Activated CD4-positive, alpha-beta T cell treated with anti-CD3 and anti-CD28 coated beads, Interleukin-2, Interleukin-4, amounts not matched to agents 100 ng/mL and 50 ng/mL, durations not matched to agents 16 hours and 8 hours (primary cell): ENCODE results near the gene DENND6B.
"Not testable (repeated sequence)": the region's sequence is repeated elsewhere in the genome, so short reads cannot be mapped to it uniquely, and the experiment has no call there.

Experiments
- DNase-seq: peaks from one replicate; pipeline ENCODE4 v3.0.0-alpha.2; 2020; ENCODE audit warnings: low spot score

DENND6B gene

DNA sequence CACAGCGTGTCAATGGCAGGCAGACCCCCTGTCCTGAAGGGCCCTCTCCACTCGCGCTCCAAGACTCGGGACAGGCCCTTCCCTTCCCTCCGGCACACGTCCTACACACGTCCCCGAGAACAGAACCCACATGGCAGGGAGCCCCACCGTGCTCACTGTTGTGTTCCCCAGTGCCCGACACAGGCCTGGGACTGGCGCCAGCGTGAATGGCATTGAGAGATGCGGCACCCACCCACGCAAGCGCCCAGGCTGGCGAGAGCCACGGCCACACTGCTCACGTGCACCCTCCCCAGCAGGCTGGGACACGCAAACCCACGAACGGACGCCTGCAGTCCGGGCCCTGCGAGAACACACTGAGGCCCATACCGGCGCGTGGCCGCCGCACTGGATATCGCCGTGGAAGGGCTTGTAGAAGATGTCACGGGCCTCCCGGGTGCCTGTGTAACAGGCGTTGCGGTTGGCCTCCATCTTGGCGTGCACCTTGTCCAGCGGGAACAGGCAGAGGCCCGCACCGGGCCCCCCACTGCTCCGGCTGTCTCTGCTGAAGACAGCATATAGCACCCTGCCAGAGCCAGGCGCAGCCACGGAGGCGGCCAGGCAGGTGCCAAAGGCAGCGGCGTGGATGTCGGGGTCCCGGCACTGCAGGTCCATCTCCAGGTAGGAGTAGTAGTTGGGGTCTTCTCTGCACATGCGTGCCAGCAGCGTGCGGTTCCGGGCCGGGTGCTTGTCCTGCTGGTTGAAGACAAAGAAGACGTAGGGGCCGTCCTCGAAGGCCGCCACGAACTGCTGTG, 37.5 kb downstream of the DENND6B start:
- DNase-seq = no peak

DNA sequence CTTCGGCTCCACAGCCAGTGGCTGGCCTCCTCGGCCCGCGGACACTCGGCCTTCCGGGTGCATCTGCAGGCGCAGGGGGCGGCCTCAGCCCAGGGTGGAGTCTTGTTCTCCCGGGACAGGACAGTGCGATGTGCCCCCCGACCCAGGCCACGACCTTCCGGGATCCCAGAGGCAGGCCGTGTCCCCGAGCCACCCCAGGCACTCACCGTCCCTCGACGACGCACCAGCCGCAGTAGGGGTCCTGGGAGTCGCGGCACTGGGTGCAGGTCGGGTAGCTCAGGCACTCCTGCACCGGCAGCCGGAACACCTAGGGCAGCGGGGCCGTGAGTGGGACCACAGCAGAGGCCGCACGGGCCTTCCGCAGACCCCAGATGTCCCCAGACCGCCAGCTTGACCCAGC, 39.1 kb downstream of the DENND6B start:
- DNase-seq = no peak

DNA sequence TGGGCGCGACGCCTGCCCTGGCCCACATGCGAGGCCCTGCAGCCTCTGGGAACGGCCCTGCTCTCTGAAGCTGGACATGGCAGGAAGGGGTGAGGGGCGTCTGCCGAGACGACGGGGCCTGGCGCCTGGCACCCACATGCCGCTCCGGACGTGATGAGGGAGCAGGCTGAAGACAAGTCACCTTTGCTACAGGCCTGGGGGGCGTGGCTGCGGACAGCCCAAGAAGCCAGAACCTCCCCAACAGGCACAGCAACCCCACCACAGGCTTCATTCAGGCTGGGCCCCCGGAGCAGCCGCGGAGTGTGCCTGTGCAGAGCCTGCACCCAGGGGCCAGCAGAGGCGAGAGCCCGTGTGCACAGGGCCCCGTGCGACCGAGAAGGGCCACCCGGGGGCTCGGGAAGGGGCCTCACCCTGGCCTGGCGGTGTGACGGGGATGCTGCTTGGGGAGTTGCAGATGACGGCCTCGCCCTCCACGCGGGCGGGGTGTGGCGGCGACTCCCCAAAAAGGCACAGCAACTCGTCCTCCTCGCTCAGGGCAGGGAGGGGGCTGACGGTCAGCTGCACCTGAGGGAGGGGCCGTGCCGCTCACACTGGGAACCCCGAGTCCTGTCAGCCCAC, 40.0 kb downstream of the DENND6B start:
- DNase-seq = no peak

DNA sequence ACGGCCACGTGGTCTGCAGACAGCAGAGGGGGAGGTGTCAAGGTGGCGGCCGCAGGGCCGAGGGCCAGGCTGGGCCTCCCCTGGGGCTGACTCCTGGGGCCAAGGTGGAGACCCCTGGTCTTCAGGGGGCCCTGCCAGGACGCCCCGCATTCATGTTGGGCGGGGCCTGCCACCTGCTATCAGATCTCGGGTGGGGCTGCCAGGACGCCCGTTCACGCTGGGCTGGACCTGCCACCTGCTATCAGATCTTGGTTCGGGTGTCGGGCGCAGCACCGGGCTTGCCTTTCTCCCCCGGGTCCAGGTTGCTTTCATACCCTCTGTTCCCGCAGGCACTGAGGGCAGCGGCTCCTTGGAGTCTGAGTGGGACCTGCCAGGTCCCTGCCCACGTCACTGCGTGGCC, 40.5 kb downstream of the DENND6B start:
- no peak for DNase-seq

DNA sequence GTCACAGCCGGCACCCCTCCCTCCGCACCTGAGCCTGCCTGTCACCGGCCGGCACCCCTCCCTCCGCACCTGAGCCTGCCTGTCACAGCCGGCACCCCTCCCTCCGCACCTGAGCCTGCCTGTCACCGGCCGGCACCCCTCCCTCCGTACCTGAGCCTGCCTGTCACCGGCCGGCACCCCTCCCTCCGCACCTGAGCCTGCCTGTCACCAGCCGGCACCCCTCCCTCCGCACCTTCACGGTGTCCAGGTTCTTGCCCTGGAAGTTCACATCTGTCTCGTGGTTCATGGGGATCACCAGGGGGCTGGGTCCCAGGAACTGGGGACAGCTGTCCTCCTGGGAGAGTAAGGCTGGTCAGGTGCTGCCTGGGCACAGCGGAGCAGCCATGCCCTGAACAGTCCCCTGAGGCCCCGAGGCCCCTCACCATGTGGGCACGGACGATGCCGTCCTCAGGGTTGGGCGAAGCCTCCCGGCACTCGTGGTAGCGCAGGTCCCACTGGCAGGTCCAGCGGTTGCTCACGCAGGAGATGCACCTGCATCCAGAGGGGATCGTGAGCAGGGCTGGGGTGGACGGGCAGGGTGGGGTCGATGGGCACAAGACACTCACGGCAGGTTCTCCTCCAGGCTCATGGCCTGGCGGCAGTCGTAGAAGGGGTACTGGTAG, 41.1 kb downstream of the DENND6B start:
- DNase-seq = no peak

DNA sequence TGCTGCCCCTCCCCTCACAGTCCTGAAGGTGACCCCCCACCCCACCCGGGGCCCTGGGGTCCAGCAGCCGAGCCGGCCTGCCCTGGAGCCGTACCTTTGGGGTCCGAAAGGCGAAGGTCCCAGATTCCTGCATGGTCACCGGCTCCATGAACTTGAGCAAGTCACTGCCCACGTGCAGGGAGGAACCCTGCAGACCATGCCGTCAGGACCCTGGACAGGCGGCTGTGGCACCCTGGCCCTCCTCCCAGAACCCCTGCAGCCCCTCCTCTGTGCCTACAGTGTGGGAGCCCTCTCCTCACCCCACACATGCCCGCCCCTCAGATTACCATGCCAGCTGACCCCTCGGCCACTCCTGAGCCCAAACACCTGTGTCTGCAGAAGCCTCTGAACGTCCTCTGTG, 42.3 kb downstream of the DENND6B start:
- no peak for DNase-seq

DNA sequence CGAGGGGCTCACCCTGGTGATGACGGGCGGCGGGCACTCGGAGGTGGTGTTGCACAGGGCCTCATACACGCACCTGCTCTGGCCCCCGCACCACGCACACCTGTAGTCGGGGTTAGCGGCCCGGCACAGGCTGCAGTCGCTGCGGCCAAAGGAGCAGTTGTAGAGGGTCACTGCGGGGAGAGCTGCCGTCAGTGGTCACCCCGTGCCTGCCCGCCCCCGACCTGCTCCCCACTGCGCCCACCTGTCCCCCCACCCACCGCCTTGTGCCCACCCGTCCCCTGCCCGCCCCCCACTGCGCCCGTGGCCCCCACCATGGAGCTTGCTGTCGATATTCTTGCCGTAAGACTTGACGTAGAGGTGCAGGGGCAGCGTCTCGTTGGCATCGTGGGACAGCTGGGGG, 43.0 kb downstream of the DENND6B start:
- no peak for DNase-seq

DNA sequence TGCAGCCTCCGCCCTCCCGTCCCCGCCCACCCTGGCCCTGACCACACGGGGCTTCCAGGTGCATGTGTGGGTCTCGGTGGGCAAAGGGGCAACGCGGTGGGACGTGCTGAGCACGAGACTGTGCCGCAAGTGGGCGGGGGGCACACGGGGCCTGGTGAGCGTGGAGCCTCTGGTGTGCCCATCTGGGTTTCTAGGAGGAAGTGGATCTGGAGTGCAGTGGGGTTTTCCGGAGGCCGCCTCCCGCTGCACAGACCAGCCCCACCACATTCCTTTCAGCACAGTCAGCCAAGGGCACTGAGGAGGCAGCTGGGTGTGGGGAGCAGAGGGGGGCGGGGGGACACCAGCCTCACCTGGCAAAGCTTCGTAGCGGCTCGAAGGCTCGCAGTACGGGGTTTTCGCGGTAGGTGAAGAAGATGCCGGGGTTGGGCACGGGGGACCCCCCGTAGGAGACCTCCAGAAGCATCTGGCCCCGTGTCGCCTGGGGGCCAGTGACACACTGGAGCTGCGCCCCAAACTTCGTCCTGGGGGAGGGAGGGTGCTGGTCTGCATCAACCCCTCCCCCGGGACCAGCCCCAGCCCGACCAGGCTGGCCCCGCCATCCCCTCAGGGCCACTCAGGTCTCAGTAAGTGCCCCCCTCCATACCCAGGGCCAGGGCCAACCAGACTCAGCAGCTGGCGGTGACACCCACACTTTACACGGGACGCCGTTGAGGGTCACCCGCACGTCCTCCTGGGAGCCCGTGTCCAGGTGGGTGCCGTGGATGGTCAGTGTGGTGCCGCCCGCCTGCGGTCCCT, 44.3 kb downstream of the DENND6B start:
- no peak for DNase-seq

DNA sequence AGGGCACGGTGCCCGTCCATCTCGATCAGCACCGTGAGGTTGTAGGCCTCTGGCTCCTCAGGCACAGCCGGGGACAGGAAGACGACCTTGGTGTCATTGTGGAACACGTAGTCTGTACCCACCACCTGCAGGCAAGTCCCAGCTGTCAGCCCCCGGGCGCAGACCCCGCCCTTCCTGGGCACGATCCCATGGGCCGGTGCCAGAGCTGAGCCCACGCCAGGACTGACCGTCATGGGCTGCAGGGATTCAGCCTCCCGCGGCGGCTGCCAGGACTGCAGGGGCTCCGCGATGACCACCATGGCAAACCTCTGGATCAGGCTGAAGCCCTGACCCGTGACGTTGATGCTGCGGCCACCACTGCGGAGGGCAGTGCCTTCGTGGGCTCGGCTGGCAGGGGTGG, 44.9 kb downstream of the DENND6B start:
- DNase-seq = no peak

DNA sequence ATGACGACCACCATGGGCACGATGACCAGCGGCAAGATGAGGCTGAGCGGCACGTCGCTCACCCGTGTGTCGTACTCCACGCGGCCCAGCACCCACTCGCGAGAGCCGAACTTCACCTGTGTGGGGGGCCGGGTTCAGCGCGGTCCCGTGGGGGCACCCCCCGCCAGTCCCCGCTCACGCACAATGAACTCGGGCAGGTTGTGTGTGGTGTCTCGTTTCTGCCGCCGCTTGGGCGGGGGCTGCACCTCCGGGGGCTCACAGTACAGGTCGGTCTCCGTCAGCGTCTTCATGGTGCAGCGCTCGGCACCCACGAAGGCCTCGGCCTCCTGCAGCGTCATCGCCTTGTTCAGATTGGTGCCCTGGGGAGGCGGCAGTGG, 45.4 kb downstream of the DENND6B start:
- DNase-seq = no peak

DNA sequence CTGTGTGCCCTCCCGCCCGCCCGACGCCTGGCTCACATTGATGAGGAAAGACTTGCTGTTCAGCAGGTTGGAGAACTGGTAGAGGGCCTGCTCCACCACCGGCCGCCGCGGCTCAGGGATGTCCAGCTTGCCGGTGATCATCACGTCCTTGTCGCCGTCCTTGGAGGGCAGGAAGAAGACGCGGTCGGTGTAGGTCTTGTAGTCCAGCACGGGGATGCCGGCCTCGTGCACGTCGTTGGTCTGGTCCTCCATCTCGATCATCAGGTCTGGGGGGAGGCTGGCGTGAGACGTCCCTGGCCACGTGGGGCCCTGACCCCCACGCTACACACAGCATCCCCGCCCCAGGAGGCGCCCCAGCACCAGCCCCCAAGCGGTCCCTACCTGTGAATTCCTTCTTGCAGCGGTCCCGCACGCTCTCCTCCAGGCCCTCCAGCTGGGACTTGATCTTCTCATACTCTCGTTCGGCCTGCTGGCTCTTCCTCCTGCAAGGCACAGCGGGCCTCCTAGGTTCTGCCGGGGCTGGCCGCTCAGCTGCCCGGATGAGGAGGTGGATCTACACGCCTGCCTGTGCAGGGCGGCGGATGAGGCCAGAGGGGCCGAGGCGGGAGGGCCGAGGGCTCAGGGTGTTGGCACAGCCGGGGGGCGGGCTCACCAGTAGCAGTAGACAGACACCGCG, 46.0 kb downstream of the DENND6B start:
- no peak for DNase-seq

DNA sequence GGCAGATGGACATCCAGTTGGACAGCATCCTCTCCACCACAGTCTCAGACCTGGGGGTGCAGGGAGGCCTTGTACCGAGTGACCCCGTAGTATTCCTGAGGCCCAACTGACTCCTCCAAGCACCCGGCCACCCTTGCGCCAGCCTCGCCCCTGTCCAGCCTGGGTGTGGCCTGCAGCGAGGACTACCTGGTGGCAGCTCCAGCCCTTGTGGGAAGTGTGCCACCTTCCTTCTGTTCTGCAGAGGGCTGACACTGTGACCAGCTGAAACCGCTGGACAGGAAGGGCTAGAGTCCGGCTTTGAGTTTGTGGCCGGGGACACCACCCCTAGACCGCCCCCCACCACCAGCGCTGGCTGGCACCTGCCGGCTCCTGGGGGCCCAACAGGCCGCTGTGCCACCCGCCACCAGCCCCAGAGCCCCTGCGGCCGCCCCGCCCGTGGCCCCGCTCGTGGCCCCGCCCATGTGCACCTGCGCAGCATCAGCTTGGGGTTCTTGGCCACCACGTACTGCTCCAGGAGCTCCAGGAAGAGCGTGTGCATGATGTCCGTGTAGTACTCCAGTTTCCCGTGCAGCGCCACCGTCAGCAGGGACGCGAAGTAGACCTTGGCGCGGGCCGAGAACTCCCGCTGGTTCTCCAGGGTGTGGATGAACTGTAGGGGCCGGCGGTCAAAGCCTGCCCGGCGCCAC, 46.6 kb downstream of the DENND6B start:
- no peak for DNase-seq

DNA sequence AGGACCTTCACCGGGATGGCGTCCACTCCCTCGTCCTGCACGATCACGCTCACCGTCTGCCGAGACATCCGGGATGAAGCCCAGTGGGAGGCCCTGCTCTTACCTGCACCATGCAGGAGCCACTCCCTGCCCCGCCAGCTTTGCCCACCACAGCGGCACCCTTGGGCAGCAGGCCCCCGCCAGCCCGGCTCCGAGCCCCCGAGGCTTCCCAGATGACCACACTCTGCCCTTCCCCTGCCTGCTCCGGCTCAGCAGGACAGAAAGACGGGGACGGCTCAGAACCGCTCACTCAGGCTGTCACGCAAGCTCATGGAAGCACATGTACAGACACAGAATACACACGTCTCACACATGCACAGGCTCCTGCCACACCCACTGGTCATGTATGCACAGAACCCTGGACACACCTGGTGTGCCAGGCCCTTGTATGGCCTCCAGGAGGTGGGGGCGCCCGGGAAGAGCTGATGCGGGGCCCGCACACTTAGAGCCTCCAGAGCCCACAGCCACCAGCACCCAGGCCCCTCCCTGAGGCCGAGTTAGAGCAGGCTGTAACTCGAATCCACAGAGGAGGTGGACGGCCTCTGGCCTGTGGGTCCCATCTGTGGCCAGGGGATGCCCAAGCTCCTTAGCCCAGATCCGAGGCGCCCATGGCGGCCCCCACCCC, 47.7 kb downstream of the DENND6B start:
- no peak for DNase-seq

DNA sequence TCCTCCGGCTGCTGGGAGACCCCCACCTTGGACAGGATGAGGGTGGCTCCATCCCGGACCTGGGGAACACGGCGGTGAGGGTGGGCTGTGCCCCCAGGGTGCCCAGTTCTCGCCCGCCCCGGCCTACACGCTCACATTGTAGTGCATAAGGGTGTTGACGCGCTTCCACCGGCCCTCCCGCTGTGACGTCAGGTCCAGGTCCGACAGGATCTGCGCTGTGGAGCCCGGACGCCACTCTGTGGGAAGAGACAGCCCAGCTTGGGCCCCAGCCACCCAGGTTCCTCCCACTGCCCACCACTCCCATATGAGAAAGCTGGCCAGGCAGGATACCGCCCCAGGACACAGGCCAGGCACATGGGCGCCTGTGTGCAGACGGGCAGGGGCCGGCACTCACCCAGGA, 48.4 kb downstream of the DENND6B start:
- no peak for DNase-seq

DNA sequence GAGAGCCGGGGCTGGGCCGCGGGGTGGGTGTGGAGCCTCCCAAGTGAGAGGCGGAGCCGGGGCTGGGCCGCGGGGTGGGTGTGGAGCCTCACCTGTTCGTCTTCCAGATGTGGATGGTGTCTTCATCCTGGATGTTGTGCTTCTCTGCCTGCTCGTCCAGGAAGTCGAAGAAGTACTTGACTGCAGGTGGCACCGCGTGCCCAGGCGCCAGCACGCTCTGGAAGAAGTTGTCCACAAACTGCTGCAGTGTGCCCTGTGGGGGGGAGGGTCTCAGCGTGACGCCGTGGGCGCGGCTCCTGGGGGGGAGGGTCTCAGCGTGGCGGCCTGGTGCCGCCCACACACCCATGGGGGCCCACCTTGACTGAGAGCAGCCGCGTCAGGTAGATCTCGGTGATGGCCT, 49.1 kb downstream of the DENND6B start:
- DNase-seq = no peak

DNA sequence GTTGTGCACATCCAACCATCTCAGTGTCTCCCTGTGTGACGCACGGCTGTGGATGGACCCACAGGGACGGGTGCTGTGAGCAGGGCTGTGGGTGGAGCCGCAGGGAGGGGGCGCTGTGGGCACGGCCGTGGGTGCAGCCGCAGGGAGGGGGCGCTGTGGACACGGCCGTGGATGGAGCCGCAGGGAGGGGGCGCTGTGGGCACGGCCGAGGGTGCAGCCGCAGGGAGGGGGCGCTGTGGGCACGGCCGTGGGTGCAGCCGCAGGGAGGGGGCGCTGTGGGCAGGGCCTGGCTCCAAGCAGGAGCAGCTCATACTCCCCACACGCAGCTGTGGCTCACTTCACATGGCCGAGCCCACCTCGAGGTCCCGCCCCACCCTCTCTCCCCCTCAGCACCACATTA, 50.7 kb downstream of the DENND6B start:
- DNase-seq = peak; percentile 76

DNA sequence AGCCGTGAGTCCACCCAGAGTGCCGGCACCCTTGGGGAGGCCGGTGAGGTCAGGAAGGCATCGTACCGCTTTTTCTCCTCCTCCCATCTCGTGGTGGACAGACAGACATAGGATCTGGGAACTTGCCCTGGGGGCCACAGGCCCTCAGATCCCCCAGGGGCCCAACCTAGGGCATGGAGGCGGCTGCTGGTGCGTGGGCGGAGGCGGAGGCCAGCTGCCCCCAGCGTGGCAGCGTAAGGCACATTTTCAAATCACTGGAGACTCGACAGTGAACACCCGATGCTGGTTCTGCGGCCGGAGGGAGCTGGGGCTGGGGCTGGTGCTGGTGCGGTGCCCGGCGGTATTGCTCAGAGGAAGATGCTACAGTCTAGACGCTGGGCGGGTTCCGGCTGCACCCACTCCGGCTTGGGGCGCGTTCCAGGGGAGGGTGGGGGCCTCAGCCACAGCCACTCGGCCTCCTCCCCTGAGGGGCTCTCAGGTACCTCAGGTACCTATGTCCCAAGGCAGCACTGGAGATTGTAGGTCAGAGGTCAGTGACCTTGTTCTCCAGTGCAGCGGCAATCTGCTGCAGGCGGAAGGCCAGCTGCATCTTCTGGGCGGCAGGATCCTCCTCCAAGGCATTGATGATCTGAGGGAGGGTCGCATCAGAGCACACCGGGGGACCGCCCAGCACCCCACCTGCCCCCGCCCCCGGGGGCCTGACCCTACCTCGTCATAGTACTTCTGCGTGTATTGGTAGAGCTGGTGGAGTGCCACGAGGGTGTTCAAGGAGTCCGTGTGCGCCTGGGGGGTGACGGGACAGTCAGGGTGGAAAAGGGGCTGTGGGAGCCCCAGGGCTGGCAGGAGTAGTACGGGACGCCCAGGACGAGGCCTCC, 51.4 kb downstream of the DENND6B start:
- DNase-seq = no peak

DNA sequence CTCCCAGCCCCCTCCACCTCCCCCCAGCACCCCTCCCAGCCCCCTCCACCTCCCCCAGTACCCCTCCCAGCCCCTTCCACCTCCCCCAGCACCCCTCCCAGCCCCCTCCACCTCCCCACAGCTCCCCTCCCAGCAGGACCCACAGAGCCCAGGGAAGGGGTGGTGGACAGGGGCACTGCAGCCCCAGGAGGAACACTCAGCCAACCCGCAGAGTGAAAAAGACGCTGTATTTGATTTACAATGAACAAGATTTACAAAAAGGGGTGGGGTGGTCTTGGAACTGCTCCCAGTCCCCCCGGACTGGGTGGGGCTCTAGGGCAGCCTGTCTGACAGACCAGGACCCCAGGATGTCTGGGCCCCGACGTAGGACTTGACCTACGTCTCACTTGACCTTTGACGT, 52.0 kb downstream of the DENND6B start:
- no peak for DNase-seq

DNA sequence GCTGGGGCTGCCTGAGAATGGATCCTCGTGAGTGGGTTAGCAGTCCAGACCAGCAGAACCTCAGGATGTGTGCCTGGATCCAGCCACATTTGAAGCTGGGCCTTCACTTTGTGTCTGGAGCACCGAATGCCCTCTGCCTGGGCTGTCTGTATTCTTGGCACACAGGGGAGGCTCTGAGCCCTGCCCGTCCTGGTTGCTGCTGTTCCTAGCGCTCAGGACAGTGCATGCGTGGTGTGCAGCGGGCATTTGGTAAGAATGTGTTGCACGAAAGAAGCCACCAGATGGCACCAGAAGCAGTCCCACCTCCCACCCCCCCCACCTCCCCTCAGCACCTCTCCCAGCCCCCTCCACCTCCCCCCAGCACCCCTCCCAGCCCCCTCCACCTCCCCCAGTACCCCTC, 52.5 kb downstream of the DENND6B start:
- peak; percentile 60 for DNase-seq

DNA sequence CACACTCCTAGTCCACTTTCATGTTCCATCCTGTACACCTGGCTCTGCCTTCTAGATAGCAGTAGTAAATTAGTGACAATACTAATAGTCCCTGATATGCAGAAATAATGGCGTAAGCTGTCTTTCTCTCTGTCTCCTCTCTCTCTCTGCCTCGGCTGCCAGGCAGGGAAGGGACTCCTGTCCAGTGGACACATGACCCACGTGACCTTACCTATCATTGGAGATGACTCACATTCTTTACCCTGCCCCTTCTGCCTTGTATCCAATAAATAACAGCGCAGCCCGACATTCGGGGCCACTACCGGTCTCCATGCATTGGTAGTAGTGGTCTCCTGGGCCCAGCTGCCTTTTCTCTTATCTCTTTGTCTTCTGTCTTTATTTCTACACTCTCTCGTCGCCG, 53.0 kb downstream of the DENND6B start:
- not testable (repeated sequence) for DNase-seq
